IMR-90 (cell line): ENCODE results near the gene NCKAP5.

Source experiments
- CTCF ChIP-seq: conservative IDR thresholded peaks from 2 replicates; pipeline ENCODE4 v1.5.1; 2012; ENCODE audit warnings: mild to moderate bottlenecking, low read depth, low read length, improper control_type of control experiment
- MXI1 ChIP-seq: IDR thresholded peaks from 2 replicates; pipeline ENCODE4 v1.6.1; 2012; ENCODE audit warnings: low read depth, mild to moderate bottlenecking, low read length, moderate library complexity, borderline replicate concordance
- RCOR1 ChIP-seq: IDR thresholded peaks from 2 replicates; pipeline ENCODE4 v1.6.1; 2012; ENCODE audit warnings: mild to moderate bottlenecking, low read length, improper control_type of control experiment; ENCODE audit not compliant: insufficient replicate concordance
- RFX5 ChIP-seq: IDR thresholded peaks from 2 replicates; pipeline ENCODE4 v1.8.0; 2012; ENCODE audit warnings: low read depth, mild to moderate bottlenecking, low read length, moderate library complexity
- USF2 ChIP-seq: fragments of 150-350 bp; IDR thresholded peaks from 2 replicates; pipeline ENCODE4 v1.6.1; 2017; ENCODE audit warnings: mild to moderate bottlenecking, antibody characterized with exemption, low read length, low read depth

GRCh38 chr2:133476931-133477615 lies 91.2 kb downstream of the NCKAP5 start:
- no peak for TF ChIP-seq CTCF
- TF ChIP-seq MXI1 = no peak
- no peak for TF ChIP-seq RFX5
- TF ChIP-seq USF2 = no peak
- no peak for TF ChIP-seq RCOR1
